Measurements from ENCODE around the gene RIPK1. TPM values are rescaled to one million over a fixed set of nuclear protein-coding genes. Genes with fewer than 3 reads are reported as not detected.

The RIPK1 gene
- total RNA-seq, 1 donor from 2014 or later, result 18.4 TPM

DNA sequence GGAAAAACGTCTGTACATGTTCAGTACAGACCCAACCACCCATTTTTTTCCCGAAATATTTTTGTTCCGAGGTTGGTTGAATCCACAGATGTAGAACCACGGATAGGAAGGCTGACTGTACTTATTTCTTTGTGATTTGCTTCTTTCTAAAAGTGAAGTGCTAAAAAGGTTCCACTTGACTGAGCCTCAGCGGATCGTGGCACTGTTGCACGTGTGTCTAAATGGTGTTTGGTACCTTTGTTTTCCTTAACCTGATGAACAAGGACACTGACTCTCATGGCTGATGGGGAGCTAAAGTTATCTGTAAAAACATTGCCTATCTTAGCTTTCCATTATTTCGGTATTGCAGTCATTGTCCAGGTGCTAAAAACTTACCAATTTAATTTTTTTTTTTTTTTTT is 56.4 kb downstream of the RIPK1 start:
- TF ChIP-seq, protein P1, sequence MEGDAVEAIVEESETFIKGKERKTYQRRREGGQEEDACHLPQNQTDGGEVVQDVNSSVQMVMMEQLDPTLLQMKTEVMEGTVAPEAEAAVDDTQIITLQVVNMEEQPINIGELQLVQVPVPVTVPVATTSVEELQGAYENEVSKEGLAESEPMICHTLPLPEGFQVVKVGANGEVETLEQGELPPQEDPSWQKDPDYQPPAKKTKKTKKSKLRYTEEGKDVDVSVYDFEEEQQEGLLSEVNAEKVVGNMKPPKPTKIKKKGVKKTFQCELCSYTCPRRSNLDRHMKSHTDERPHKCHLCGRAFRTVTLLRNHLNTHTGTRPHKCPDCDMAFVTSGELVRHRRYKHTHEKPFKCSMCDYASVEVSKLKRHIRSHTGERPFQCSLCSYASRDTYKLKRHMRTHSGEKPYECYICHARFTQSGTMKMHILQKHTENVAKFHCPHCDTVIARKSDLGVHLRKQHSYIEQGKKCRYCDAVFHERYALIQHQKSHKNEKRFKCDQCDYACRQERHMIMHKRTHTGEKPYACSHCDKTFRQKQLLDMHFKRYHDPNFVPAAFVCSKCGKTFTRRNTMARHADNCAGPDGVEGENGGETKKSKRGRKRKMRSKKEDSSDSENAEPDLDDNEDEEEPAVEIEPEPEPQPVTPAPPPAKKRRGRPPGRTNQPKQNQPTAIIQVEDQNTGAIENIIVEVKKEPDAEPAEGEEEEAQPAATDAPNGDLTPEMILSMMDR (IDR thresholded peaks at IDR 0.05; ENCODE audit: unreplicated experiment), result no peak
- Mint-ChIP-seq H3K4me3 (no peak overlapping the region), H3K36me3 (peaks cover 18% of the 10 kb centered on the region), H3K27me3 (ENCODE audit: low read depth) (no peaks in the 10 kb centered on the region), H3K27ac (no peak overlapping the region), H3K9me3 (no peaks in the 10 kb centered on the region), H3K4me1 (peaks cover 11% of the 10 kb centered on the region)
- DNase-seq (ENCODE audit: low spot score in 2 of 2, unreplicated experiment in 2 of 2), result no peak

DNA sequence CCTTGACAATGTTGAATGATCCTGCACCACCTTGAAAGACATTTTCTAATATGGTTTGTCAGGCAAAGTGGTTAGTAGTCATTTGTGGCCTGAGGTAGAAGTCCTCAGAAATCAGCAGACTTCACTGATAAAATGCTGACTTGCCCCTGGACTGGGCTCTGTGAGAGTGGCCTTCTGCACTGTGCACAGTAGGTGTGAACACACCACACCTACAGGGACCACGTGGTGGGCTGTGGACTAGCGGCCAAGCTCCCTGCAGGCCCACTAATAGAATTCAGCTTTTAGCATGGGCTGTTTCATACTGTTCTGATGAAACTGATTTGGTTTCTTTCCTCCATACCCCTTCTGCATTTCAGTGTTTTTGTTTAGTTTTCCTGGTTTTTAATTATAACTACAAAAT is 57.5 kb downstream of the RIPK1 start:
- H3K36me3 Mint-ChIP-seq, result peaks cover 25% of the 10 kb centered on the region
- TF ChIP-seq, protein P1 (IDR thresholded peaks at IDR 0.05; ENCODE audit: unreplicated experiment), result no peak
- H3K27me3 Mint-ChIP-seq (ENCODE audit: low read depth), result no peaks in the 10 kb centered on the region
- peaks cover under 1% of the 10 kb centered on the region for H3K4me1 Mint-ChIP-seq
- H3K9me3 Mint-ChIP-seq, result no peaks in the 10 kb centered on the region
- no peak overlapping the region for H3K27ac Mint-ChIP-seq
- no peak for DNase-seq (ENCODE audit: low spot score in 2 of 2, unreplicated experiment in 2 of 2)
- H3K4me3 Mint-ChIP-seq, result no peak overlapping the region

DNA sequence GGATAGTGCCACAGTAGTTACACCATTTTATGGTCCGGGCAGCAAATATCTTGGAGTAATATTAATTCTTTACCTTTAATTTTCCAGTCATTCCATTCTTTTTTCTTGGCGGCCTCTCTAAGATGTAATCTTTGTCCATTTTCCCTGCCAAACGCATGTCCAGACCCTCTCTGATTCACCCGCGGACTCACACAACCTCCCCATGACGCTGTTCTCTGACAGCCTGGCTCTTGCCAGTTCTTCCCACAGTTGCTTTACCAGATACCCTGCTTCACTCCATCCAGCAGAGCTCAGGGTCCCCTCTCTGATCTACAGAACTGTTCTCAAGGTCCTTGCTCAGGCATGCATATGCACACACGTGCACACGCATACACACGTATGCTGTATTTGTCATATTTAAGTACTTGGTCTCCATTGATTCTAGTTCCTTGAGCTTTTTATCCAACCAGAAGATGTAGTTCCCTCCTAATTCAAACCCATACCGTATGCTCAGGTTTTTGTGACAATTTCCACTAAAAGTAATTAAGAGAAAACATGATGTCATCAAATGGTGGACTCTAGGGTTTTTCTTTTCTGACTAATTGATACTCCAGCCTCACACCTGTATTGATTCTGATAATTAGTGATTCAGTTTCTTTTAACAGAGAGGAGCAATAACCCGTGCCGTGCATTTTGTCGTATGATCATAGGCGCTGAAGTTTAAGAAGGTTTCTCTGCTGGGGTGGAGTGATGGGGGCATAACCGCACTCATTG is 60.2 kb downstream of the RIPK1 start:
- no peaks in the 10 kb centered on the region for H3K9me3 Mint-ChIP-seq
- H3K4me1 Mint-ChIP-seq, result no peaks in the 10 kb centered on the region
- no peaks in the 10 kb centered on the region for H3K27me3 Mint-ChIP-seq (ENCODE audit: low read depth)
- H3K27ac Mint-ChIP-seq, result no peak overlapping the region
- H3K4me3 Mint-ChIP-seq, result no peak overlapping the region
- TF ChIP-seq, protein P1 (IDR thresholded peaks at IDR 0.05; ENCODE audit: unreplicated experiment), result no peak
- DNase-seq (ENCODE audit: low spot score in 2 of 2, unreplicated experiment in 2 of 2), result no peak
- H3K36me3 Mint-ChIP-seq, result peaks cover 42% of the 10 kb centered on the region

DNA sequence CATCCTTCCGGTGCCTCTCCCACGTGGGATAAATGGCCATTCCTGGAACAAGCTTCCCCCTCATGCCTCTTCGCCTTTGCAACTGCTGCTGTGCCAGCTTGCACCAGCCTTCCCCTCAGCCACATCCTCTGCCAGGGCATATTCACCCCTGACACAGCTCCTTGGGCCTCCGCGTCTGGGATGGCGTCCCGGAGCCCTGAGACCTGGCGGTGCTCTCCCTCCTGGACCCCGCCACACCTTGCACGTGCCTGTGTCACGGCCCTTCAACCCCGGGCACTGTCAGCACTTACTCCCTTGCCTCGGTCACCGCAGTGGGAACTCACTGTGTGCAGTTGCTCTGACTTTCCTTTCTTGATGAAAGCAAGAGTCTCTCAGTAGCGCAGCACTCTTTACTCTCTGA is 63.4 kb downstream of the RIPK1 start:
- no peaks in the 10 kb centered on the region for H3K4me1 Mint-ChIP-seq
- no peak overlapping the region for H3K27ac Mint-ChIP-seq
- H3K9me3 Mint-ChIP-seq, result no peaks in the 10 kb centered on the region
- H3K27me3 Mint-ChIP-seq (ENCODE audit: low read depth), result no peaks in the 10 kb centered on the region
- DNase-seq (ENCODE audit: low spot score in 2 of 2, unreplicated experiment in 2 of 2), result no peak
- H3K36me3 Mint-ChIP-seq, result peaks cover 63% of the 10 kb centered on the region
- TF ChIP-seq, protein P1 (IDR thresholded peaks at IDR 0.05; ENCODE audit: unreplicated experiment), result no peak
- no peak overlapping the region for H3K4me3 Mint-ChIP-seq

DNA sequence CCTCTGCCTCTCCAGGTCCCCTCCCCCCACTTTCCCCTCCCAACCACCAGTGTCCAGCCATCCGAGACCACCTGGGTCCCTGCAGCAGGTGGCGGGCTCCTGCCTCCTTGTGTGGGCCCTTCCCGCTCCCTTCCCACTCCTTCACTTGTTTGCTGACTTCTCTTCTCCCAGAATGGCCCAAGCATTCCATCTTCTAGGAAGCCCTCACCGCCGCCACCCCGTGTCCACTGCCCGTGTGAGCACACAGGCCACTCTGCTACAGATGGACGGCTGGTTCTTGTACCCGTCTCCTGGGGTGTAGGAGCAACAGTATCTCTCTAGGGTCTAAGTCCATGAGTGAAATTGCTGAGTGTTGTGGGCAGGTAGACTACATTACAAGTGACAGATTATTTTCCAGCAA is 65.2 kb downstream of the RIPK1 start:
- H3K9me3 Mint-ChIP-seq, result no peaks in the 10 kb centered on the region
- no peaks in the 10 kb centered on the region for H3K27me3 Mint-ChIP-seq (ENCODE audit: low read depth)
- H3K36me3 Mint-ChIP-seq, result peaks cover 73% of the 10 kb centered on the region
- no peak overlapping the region for H3K27ac Mint-ChIP-seq
- H3K4me1 Mint-ChIP-seq, result no peaks in the 10 kb centered on the region
- no peak overlapping the region for H3K4me3 Mint-ChIP-seq
- DNase-seq (ENCODE audit: low spot score in 2 of 2, unreplicated experiment in 2 of 2), result no peak
- TF ChIP-seq, protein P1 (IDR thresholded peaks at IDR 0.05; ENCODE audit: unreplicated experiment), result no peak
